ENCODE results near the gene WFDC10A. TPM values are rescaled to one million over a fixed set of nuclear protein-coding genes. Genes with fewer than 3 reads are reported as not detected.
"Not testable (repeated sequence)": the region's sequence is repeated elsewhere in the genome, so short reads cannot be mapped to it uniquely, and the experiment has no call there.

Gene WFDC10A
- total and polyA plus RNA-seq, 9 of the 15 experiments (the other 6 are each of a cell fraction or from before 2014, with no cell fraction given): not detected

- Histone ChIP-seq H3K79me2 (ENCODE audit: control insufficient read depth, insufficient read depth, low read length) (no peaks in the 10 kb centered on the region), H3K9ac (ENCODE audit: insufficient read depth in 1 of 2, low read depth in 2 of 2, low read length in 2 of 2) (no peak overlapping the region), H3K4me2 (ENCODE audit: insufficient read depth, low read length) (no peak overlapping the region), H3K27ac (ENCODE audit: extremely low read depth, low read depth, low read length) (no peak overlapping the region), H3K4me3 (no peak overlapping the region), H3K4me1 (replicated peaks in 1 of 2; ENCODE audit: control insufficient read depth in 2 of 2, insufficient read depth in 2 of 2, low read length in 2 of 2) (no peaks in the 10 kb centered on the region), H3K9me1 (ENCODE audit: control insufficient read depth, insufficient read depth, low read length) (no peaks in the 10 kb centered on the region), H3K9me3 (replicated peaks; ENCODE audit: control insufficient read depth, insufficient read depth, low read depth, low read length) (no peaks in the 10 kb centered on the region), H3K36me3 (ENCODE audit: control insufficient read depth, insufficient read depth, low read length) (no peaks in the 10 kb centered on the region), H4K20me1 (replicated peaks; ENCODE audit: control insufficient read depth, insufficient read depth, low read length) (no peaks in the 10 kb centered on the region), H3K27me3 (ENCODE audit: control insufficient read depth in 2 of 2, insufficient read depth in 2 of 2, low read length in 2 of 2) (peaks cover 0 to 9% of the 10 kb centered on the region in 2 experiments; a peak in 1 of 5 replicates), H2AFZ (ENCODE audit: low read depth, low read length) (no peak overlapping the region)
- under 1% methylated on average over 5 of the region's 5 CpGs for WGBS (ENCODE audit: insufficient coverage, low coverage, missing lambda C conversion rate)
- ChIA-PET CTCF (ENCODE audit: low intra/inter-chr PET ratio) (no interaction called here), POLR2A (interaction anchor here (1.0 to 1.5 kb wide), 3 partner anchors 11 to 26 kb away, joined by 3 to 5 read pairs (median 3); no protein-coding TSS in a partner anchor)
- in situ Hi-C loops (cut with MboI): no loop called here
- FAIRE-seq: no peak
- no TSS peak for BruUV-seq (replicated peaks)
- no peak for TF ChIP-seq CEBPG (CRISPR knock-in tag; IDR thresholded peaks at IDR 0.05)
- peak; percentile 26 to 71; a peak in 2 of 4 replicates for TF ChIP-seq CEBPG (tag; conservative IDR thresholded peaks at IDR 0.05 in 1 of 2, IDR thresholded peaks at IDR 0.05 in 1 of 2)
- no peak for TF ChIP-seq PREB (CRISPR knock-in tag; IDR thresholded peaks at IDR 0.05)
- peak; percentile 57 for TF ChIP-seq ATF3 (IDR thresholded peaks at IDR 0.05)
- no peak for TF ChIP-seq ATF3 (CRISPR knock-in tag; conservative IDR thresholded peaks at IDR 0.05)
- no peak for ATAC-seq
- intact Hi-C loops (cut with micrococcal nuclease): no loop called here
- DNase-seq (ENCODE audit: extremely low read depth in 1 of 4, low spot score in 3 of 4): no peak
These were observed 10.1 kb downstream of the WFDC10A start for GRCh38 chr20:45639687-45640086.

GRCh38 chr20:45641076-45641475 is 11.5 kb downstream of the WFDC10A start:
- H3K27me3 ChIP-seq (ENCODE audit: control insufficient read depth in 2 of 2, insufficient read depth in 2 of 2, low read length in 2 of 2); H3K4me2 ChIP-seq (ENCODE audit: insufficient read depth, low read length); BruUV-seq (replicated peaks); H3K27ac ChIP-seq (ENCODE audit: extremely low read depth, low read depth, low read length); POLR2A ChIA-PET; H3K4me3 ChIP-seq; H3K36me3 ChIP-seq (ENCODE audit: control insufficient read depth, insufficient read depth, low read length); H3K9ac ChIP-seq (ENCODE audit: insufficient read depth in 1 of 2, low read depth in 2 of 2, low read length in 2 of 2); H3K79me2 ChIP-seq (ENCODE audit: control insufficient read depth, insufficient read depth, low read length); H2AFZ ChIP-seq (ENCODE audit: low read depth, low read length); FAIRE-seq; in situ Hi-C loops (cut with MboI); ATAC-seq; H3K9me1 ChIP-seq (ENCODE audit: control insufficient read depth, insufficient read depth, low read length); DNase-seq (ENCODE audit: extremely low read depth in 1 of 4, low spot score in 3 of 4); H4K20me1 ChIP-seq (replicated peaks; ENCODE audit: control insufficient read depth, insufficient read depth, low read length); H3K9me3 ChIP-seq (replicated peaks; ENCODE audit: control insufficient read depth, insufficient read depth, low read depth, low read length); H3K4me1 ChIP-seq (replicated peaks in 1 of 2; ENCODE audit: control insufficient read depth in 2 of 2, insufficient read depth in 2 of 2, low read length in 2 of 2); intact Hi-C loops (cut with micrococcal nuclease); CTCF ChIA-PET (ENCODE audit: low intra/inter-chr PET ratio): not testable (repeated sequence)
- 4% methylated on average over 8 of the region's 24 CpGs for WGBS (ENCODE audit: insufficient coverage, low coverage, missing lambda C conversion rate)

- H3K4me2 ChIP-seq (ENCODE audit: insufficient read depth, low read length); POLR2A ChIA-PET; CTCF ChIA-PET (ENCODE audit: low intra/inter-chr PET ratio); H3K27me3 ChIP-seq (ENCODE audit: control insufficient read depth in 2 of 2, insufficient read depth in 2 of 2, low read length in 2 of 2); H3K27ac ChIP-seq (ENCODE audit: extremely low read depth, low read depth, low read length); H3K9me3 ChIP-seq (replicated peaks; ENCODE audit: control insufficient read depth, insufficient read depth, low read depth, low read length); DNase-seq (ENCODE audit: extremely low read depth in 1 of 4, low spot score in 3 of 4); H3K79me2 ChIP-seq (ENCODE audit: control insufficient read depth, insufficient read depth, low read length); H3K4me1 ChIP-seq (replicated peaks in 1 of 2; ENCODE audit: control insufficient read depth in 2 of 2, insufficient read depth in 2 of 2, low read length in 2 of 2); FAIRE-seq; ATAC-seq; H3K9me1 ChIP-seq (ENCODE audit: control insufficient read depth, insufficient read depth, low read length); H3K36me3 ChIP-seq (ENCODE audit: control insufficient read depth, insufficient read depth, low read length); intact Hi-C loops (cut with micrococcal nuclease); H3K9ac ChIP-seq (ENCODE audit: insufficient read depth in 1 of 2, low read depth in 2 of 2, low read length in 2 of 2); in situ Hi-C loops (cut with MboI); H3K4me3 ChIP-seq; BruUV-seq (replicated peaks); H2AFZ ChIP-seq (ENCODE audit: low read depth, low read length); H4K20me1 ChIP-seq (replicated peaks; ENCODE audit: control insufficient read depth, insufficient read depth, low read length): not testable (repeated sequence)
- WGBS (ENCODE audit: insufficient coverage, low coverage, missing lambda C conversion rate): 20% methylated on average over 3 of the region's 28 CpGs
These were observed 16.3 kb downstream of the WFDC10A start for GRCh38 chr20:45645869-45646268.

All from K562 (cell line).